ENCODE measurements around the gene NBEAL1.

DNA sequence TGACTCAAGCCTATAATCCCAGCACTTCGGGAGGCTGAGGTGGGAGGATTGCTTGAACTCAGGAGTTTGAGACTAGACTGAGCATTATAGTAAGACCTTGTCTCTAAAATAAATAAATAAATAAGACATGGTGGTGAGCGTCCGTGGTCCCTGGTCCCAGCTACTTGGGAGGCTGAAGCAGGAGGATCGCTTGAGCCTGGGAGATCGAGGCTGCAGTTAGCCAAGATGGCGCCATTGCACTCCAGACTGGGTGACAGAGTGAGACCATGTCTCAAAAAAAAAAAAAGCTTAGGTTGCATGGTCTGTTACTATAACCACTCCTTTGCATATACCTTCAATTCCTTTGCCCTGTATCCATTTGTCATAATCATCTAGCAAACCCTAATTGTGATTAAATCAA lies 227.8 kb downstream of the NBEAL1 start:
- TF ChIP-seq JUND (IDR thresholded peaks at IDR 0.05): no peak
- TF ChIP-seq ZNF274 (IDR thresholded peaks at IDR 0.05; ENCODE audit: low read depth, low read length): no peak
- no peak for TF ChIP-seq ELF1 (IDR thresholded peaks at IDR 0.05; ENCODE audit: borderline replicate concordance, low read depth)
- TF ChIP-seq SP1 (IDR thresholded peaks at IDR 0.05; ENCODE audit: low read depth): no peak
- TF ChIP-seq POLR2A (IDR thresholded peaks at IDR 0.05; ENCODE audit: borderline replicate concordance, extremely low read depth, insufficient read depth, insufficient read length): no peak
- TF ChIP-seq EZH2phosphoT487 (IDR thresholded peaks at IDR 0.05; ENCODE audit: borderline replicate concordance): no peak
- TF ChIP-seq, protein P1, sequence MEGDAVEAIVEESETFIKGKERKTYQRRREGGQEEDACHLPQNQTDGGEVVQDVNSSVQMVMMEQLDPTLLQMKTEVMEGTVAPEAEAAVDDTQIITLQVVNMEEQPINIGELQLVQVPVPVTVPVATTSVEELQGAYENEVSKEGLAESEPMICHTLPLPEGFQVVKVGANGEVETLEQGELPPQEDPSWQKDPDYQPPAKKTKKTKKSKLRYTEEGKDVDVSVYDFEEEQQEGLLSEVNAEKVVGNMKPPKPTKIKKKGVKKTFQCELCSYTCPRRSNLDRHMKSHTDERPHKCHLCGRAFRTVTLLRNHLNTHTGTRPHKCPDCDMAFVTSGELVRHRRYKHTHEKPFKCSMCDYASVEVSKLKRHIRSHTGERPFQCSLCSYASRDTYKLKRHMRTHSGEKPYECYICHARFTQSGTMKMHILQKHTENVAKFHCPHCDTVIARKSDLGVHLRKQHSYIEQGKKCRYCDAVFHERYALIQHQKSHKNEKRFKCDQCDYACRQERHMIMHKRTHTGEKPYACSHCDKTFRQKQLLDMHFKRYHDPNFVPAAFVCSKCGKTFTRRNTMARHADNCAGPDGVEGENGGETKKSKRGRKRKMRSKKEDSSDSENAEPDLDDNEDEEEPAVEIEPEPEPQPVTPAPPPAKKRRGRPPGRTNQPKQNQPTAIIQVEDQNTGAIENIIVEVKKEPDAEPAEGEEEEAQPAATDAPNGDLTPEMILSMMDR (IDR thresholded peaks at IDR 0.05 in 2 of 3, conservative IDR thresholded peaks at IDR 0.05 in 1 of 3; ENCODE audit: borderline replicate concordance in 1 of 3, insufficient read depth in 1 of 3, low read depth in 2 of 3, low read length in 2 of 3): no peak
- TF ChIP-seq, protein P2, sequence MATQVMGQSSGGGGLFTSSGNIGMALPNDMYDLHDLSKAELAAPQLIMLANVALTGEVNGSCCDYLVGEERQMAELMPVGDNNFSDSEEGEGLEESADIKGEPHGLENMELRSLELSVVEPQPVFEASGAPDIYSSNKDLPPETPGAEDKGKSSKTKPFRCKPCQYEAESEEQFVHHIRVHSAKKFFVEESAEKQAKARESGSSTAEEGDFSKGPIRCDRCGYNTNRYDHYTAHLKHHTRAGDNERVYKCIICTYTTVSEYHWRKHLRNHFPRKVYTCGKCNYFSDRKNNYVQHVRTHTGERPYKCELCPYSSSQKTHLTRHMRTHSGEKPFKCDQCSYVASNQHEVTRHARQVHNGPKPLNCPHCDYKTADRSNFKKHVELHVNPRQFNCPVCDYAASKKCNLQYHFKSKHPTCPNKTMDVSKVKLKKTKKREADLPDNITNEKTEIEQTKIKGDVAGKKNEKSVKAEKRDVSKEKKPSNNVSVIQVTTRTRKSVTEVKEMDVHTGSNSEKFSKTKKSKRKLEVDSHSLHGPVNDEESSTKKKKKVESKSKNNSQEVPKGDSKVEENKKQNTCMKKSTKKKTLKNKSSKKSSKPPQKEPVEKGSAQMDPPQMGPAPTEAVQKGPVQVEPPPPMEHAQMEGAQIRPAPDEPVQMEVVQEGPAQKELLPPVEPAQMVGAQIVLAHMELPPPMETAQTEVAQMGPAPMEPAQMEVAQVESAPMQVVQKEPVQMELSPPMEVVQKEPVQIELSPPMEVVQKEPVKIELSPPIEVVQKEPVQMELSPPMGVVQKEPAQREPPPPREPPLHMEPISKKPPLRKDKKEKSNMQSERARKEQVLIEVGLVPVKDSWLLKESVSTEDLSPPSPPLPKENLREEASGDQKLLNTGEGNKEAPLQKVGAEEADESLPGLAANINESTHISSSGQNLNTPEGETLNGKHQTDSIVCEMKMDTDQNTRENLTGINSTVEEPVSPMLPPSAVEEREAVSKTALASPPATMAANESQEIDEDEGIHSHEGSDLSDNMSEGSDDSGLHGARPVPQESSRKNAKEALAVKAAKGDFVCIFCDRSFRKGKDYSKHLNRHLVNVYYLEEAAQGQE (IDR thresholded peaks at IDR 0.05; ENCODE audit: low read depth): no peak
- TF ChIP-seq EZH2 (IDR thresholded peaks at IDR 0.05): no peak

All from HCT116 (cell line).